Measurements from ENCODE around the gene TIGD4. TPM values are rescaled to one million over a fixed set of nuclear protein-coding genes. Genes with fewer than 3 reads are reported as not detected.

Gene TIGD4
- total and polyA plus RNA-seq, 7 donors, result 0.25 to 0.83 (median 0.36) TPM; not detected in 2

DNA sequence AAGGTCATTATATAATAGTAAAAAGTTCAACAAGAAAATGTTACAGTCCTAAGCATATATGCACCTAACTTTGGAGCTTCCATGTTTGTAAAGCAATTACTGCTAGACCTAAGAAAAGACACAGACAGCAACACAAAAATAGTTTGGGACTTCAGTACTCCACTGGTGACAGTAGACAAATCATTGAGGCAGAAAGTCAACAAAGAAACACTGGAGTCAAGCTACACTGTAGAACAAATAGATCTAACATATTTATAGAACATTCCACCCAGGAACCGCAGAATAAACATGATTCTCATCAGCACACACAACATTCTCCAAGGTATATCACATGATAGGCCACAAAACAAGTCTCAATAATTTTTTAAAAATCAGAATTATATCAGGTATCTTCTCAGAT lies 42.8 kb upstream of the TIGD4 start:
- DNase-seq, result no peak
- Histone ChIP-seq H3K9me3 (no peaks in the 10 kb centered on the region), H3K4me3 (no peak overlapping the region), H3K27ac (no peak overlapping the region), H3K4me1 (no peaks in the 10 kb centered on the region), H3K27me3 (no peaks in the 10 kb centered on the region), H3K36me3 (peaks cover 0 to 4% (median 0%) of the 10 kb centered on the region in 4 donors)
- TF ChIP-seq EP300 (IDR thresholded peaks at IDR 0.05) (no peak), POLR2AphosphoS5 (IDR thresholded peaks at IDR 0.05) (no peak), POLR2A (IDR thresholded peaks at IDR 0.05) (no peak)
- TF ChIP-seq, protein P1, sequence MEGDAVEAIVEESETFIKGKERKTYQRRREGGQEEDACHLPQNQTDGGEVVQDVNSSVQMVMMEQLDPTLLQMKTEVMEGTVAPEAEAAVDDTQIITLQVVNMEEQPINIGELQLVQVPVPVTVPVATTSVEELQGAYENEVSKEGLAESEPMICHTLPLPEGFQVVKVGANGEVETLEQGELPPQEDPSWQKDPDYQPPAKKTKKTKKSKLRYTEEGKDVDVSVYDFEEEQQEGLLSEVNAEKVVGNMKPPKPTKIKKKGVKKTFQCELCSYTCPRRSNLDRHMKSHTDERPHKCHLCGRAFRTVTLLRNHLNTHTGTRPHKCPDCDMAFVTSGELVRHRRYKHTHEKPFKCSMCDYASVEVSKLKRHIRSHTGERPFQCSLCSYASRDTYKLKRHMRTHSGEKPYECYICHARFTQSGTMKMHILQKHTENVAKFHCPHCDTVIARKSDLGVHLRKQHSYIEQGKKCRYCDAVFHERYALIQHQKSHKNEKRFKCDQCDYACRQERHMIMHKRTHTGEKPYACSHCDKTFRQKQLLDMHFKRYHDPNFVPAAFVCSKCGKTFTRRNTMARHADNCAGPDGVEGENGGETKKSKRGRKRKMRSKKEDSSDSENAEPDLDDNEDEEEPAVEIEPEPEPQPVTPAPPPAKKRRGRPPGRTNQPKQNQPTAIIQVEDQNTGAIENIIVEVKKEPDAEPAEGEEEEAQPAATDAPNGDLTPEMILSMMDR (IDR thresholded peaks at IDR 0.05), result no peak
- WGBS, 2 donors, result 90 to 93% methylated on average over 1 of the region's 1 CpG
- intact Hi-C loops (cut with DNase I), result no loop called here

- intact Hi-C loops (cut with DNase I), result no loop called here
- 97 to 100% methylated on average over 2 of the region's 2 CpGs for WGBS, 2 donors
- H3K36me3 ChIP-seq, result peaks cover 0 to 4% (median 0%) of the 10 kb centered on the region in 4 donors
- H3K27ac ChIP-seq, result no peak overlapping the region
- no peaks in the 10 kb centered on the region for H3K4me1 ChIP-seq
- no peak for DNase-seq
- no peaks in the 10 kb centered on the region for H3K27me3 ChIP-seq
- no peak overlapping the region for H3K4me3 ChIP-seq
- TF ChIP-seq POLR2A (IDR thresholded peaks at IDR 0.05), result no peak
- TF ChIP-seq POLR2AphosphoS5 (IDR thresholded peaks at IDR 0.05), result no peak
- TF ChIP-seq, protein P1 (IDR thresholded peaks at IDR 0.05), result no peak
- no peak for TF ChIP-seq EP300 (IDR thresholded peaks at IDR 0.05)
- H3K9me3 ChIP-seq, result no peaks in the 10 kb centered on the region
Measured at GRCh38 chr4:152820073-152820472, 40.5 kb upstream of the TIGD4 start.

- Histone ChIP-seq H3K27ac (no peak overlapping the region), H3K27me3 (no peaks in the 10 kb centered on the region)
Measured at GRCh38 chr4:152819026-152819645, 39.6 kb upstream of the TIGD4 start.

GRCh38 chr4:152817331-152817730 lies 37.8 kb upstream of the TIGD4 start:
- intact Hi-C loops (cut with DNase I), result no loop called here
- no peak for DNase-seq
- peaks cover 0 to 4% (median 0%) of the 10 kb centered on the region in 4 donors for H3K36me3 ChIP-seq
- no peaks in the 10 kb centered on the region for H3K27me3 ChIP-seq
- H3K4me3 ChIP-seq, result no peak overlapping the region
- peaks cover 0 to 1% (median under 1%) of the 10 kb centered on the region in 4 donors for H3K9me3 ChIP-seq
- no peak for TF ChIP-seq EP300 (IDR thresholded peaks at IDR 0.05)
- TF ChIP-seq POLR2AphosphoS5 (IDR thresholded peaks at IDR 0.05), result no peak
- TF ChIP-seq POLR2A (IDR thresholded peaks at IDR 0.05), result no peak
- TF ChIP-seq, protein P1 (IDR thresholded peaks at IDR 0.05), result no peak
- no peak overlapping the region for H3K27ac ChIP-seq
- no peaks in the 10 kb centered on the region for H3K4me1 ChIP-seq

More at GRCh38 chr4:152819026-152819645, 39.6 kb upstream of the TIGD4 start:
- H3K36me3 ChIP-seq, result peaks cover 0 to 4% (median 0%) of the 10 kb centered on the region in 4 donors
- 93 to 94% methylated on average over 7 of the region's 7 CpGs for WGBS, 2 donors
- intact Hi-C loops (cut with DNase I), result no loop called here
- H3K4me1 ChIP-seq, result no peaks in the 10 kb centered on the region
- no peak for DNase-seq
- no peak overlapping the region for H3K4me3 ChIP-seq
- no peak for TF ChIP-seq EP300 (IDR thresholded peaks at IDR 0.05)
- no peak for TF ChIP-seq POLR2A (IDR thresholded peaks at IDR 0.05)
- TF ChIP-seq, protein P1 (IDR thresholded peaks at IDR 0.05), result no peak
- TF ChIP-seq POLR2AphosphoS5 (IDR thresholded peaks at IDR 0.05), result no peak
- H3K9me3 ChIP-seq, result peaks cover 0 to 1% (median 0%) of the 10 kb centered on the region in 4 donors

- no peaks in the 10 kb centered on the region for H3K27me3 ChIP-seq
- H3K4me3 ChIP-seq, result no peak overlapping the region
- H3K9me3 ChIP-seq, result peaks cover 0 to 2% (median under 1%) of the 10 kb centered on the region in 4 donors
- TF ChIP-seq POLR2AphosphoS5 (IDR thresholded peaks at IDR 0.05) (no peak), POLR2A (IDR thresholded peaks at IDR 0.05) (no peak), EP300 (IDR thresholded peaks at IDR 0.05) (no peak)
- TF ChIP-seq, protein P1 (IDR thresholded peaks at IDR 0.05), result no peak
- intact Hi-C loops (cut with DNase I), result no loop called here
- peaks cover 0 to 4% (median 0%) of the 10 kb centered on the region in 4 donors for H3K36me3 ChIP-seq
- H3K27ac ChIP-seq, result no peak overlapping the region
- H3K4me1 ChIP-seq, result no peaks in the 10 kb centered on the region
- DNase-seq, result no peak
Measured at GRCh38 chr4:152815078-152815477, 35.5 kb upstream of the TIGD4 start.
